GM23338 (cell line): Measurements from ENCODE around the gene GLUD2. TPM values are rescaled to one million over a fixed set of nuclear protein-coding genes. Genes with fewer than 3 reads are reported as not detected.

Experiments used
- ATAC-seq: fragments of 200-7000 bp; cut with Tn5 transposase; 3 replicates; pipeline ENCODE4 v1.9.1; 2020
- DNase-seq: peaks from one replicate; pipeline ENCODE4 v3.0.0-alpha.2; 2015; ENCODE audit warnings: low spot score
- H2AFZ ChIP-seq: fragments of 200-600 bp; sonication (generic); 2 replicates; pipeline ENCODE4 v1.8.0; 2016; ENCODE audit warnings: antibody characterized with exemption, mild to moderate bottlenecking, moderate library complexity
- H3F3A ChIP-seq: fragments of 200-600 bp; sonication (generic); replicated peaks from 2 replicates; pipeline ENCODE4 v1.8.0; 2017; ENCODE audit warnings: antibody characterized with exemption, mixed run types, low read depth
- H3K27ac ChIP-seq: fragments of 200-600 bp; sonication (generic); 2 replicates; pipeline ENCODE4 v1.6.1; 2016; ENCODE audit warnings: low read depth
- H3K27me3 ChIP-seq: fragments of 200-600 bp; sonication (generic); 2 replicates; pipeline ENCODE4 v1.8.0; 2016; ENCODE audit warnings: mild to moderate bottlenecking, mixed run types, moderate library complexity; ENCODE audit not compliant: insufficient read depth
- H3K36me3 ChIP-seq: fragments of 200-600 bp; sonication (generic); 2 replicates; pipeline ENCODE4 v1.8.0; 2016; ENCODE audit warnings: mild to moderate bottlenecking; ENCODE audit not compliant: insufficient read depth
- H3K4me1 ChIP-seq: fragments of 200-600 bp; sonication (generic); 2 replicates; pipeline ENCODE4 v1.8.0; 2016; ENCODE audit warnings: mild to moderate bottlenecking, moderate library complexity; ENCODE audit not compliant: insufficient read depth
- H3K4me2 ChIP-seq: fragments of 200-600 bp; sonication (generic); 2 replicates; pipeline ENCODE4 v1.7.1; 2017; ENCODE audit warnings: mixed run types
- H3K4me3 ChIP-seq: fragments of 200-600 bp; sonication (generic); 2 replicates; pipeline ENCODE4 v1.6.1; 2016; ENCODE audit warnings: mixed run types
- H3K79me2 ChIP-seq: fragments of 200-600 bp; sonication (generic); replicated peaks from 2 replicates; pipeline ENCODE4 v1.8.0; 2017; ENCODE audit warnings: mild to moderate bottlenecking; ENCODE audit not compliant: insufficient read depth
- H3K9me2 ChIP-seq: fragments of 200-600 bp; sonication (generic); 2 replicates; pipeline ENCODE4 v1.8.0; 2017; ENCODE audit not compliant: insufficient read depth
- H4K20me1 ChIP-seq: fragments of 200-600 bp; sonication (generic); replicated peaks from 2 replicates; pipeline ENCODE4 v1.8.0; 2017; ENCODE audit warnings: mild to moderate bottlenecking; ENCODE audit not compliant: insufficient read depth
- H3K27ac Mint-ChIP-seq: 2 replicates; pipeline ENCODE4 v1.8.0; 2020; ENCODE audit warnings: inconsistent platforms, mild to moderate bottlenecking, moderate library complexity, mixed read lengths
- H3K27me3 Mint-ChIP-seq: 3 replicates; pipeline ENCODE4 v1.8.0; 2022; ENCODE audit warnings: low read depth, mild to moderate bottlenecking, moderate library complexity, mixed read lengths, inconsistent platforms; ENCODE audit not compliant: insufficient read depth, poor library complexity
- H3K36me3 Mint-ChIP-seq: 3 replicates; pipeline ENCODE4 v1.8.0; 2021; ENCODE audit warnings: low read depth, mild to moderate bottlenecking, inconsistent platforms, moderate library complexity, mixed read lengths
- H3K4me1 Mint-ChIP-seq: 3 replicates; pipeline ENCODE4 v1.8.0; 2020; ENCODE audit warnings: mild to moderate bottlenecking, inconsistent platforms, mixed read lengths
- H3K4me3 Mint-ChIP-seq: 3 replicates; pipeline ENCODE4 v1.8.0; 2021; ENCODE audit warnings: moderate library complexity, mild to moderate bottlenecking, inconsistent platforms, mixed read lengths
- H3K9me3 Mint-ChIP-seq: 3 replicates; pipeline ENCODE4 v1.8.0; 2020; ENCODE audit warnings: moderate library complexity, mild to moderate bottlenecking, inconsistent platforms, mixed read lengths
- CREB1 ChIP-seq: fragments of 250-450 bp; sonication (Bioruptor Pico); IDR thresholded peaks from 2 replicates; pipeline ENCODE4 v1.5.0; 2020; ENCODE audit warnings: low read depth, mild to moderate bottlenecking, moderate library complexity
- EZH2 ChIP-seq: fragments of 200-600 bp; sonication (generic); IDR thresholded peaks from one replicate; pipeline ENCODE4 v1.8.0; 2017; ENCODE audit warnings: antibody characterized with exemption, mild to moderate bottlenecking, low read depth; ENCODE audit not compliant: unreplicated experiment
- EZH2phosphoT487 ChIP-seq: fragments of 200-600 bp; sonication (generic); IDR thresholded peaks from one replicate; pipeline ENCODE4 v1.8.1; 2018; ENCODE audit warnings: antibody characterized with exemption; ENCODE audit not compliant: unreplicated experiment
- JUNB ChIP-seq: IDR thresholded peaks from one replicate; pipeline ENCODE4 v1.6.1; 2016; ENCODE audit warnings: antibody characterized with exemption; ENCODE audit not compliant: unreplicated experiment
- NANOG ChIP-seq: IDR thresholded peaks from 2 replicates; pipeline ENCODE4 v1.6.1; 2016; ENCODE audit warnings: antibody characterized with exemption, borderline replicate concordance
- POLR2AphosphoS5 ChIP-seq: IDR thresholded peaks from 2 replicates; pipeline ENCODE4 v1.6.1; 2016; ENCODE audit warnings: antibody characterized with exemption, low read depth
- STAT1 ChIP-seq: IDR thresholded peaks from one replicate; pipeline ENCODE4 v1.6.1; 2016; ENCODE audit warnings: antibody characterized with exemption; ENCODE audit not compliant: unreplicated experiment
- ZNF114 ChIP-seq: fragments of 250-450 bp; sonication (Bioruptor Pico); IDR thresholded peaks from 2 replicates; pipeline ENCODE4 v1.5.0; 2020; ENCODE audit warnings: mild to moderate bottlenecking, moderate library complexity
- ZNF331 ChIP-seq: fragments of 250-450 bp; sonication (Bioruptor Pico); IDR thresholded peaks from 2 replicates; pipeline ENCODE4 v1.5.0; 2020; ENCODE audit warnings: low read depth, mild to moderate bottlenecking, moderate library complexity
- polyA plus RNA-seq: library from polyadenylated mRNA; unstranded; fragments of >200 nt; fragmentation: Nextera tagmentation; extraction: Ambion mirVana; gene quantifications from 2 replicates; pipeline ENCODE4 v1.2.1, GENCODE V29; 2016
- total RNA-seq: library from RNA; depleted of rRNA; stranded (reverse); fragments of >200 nt; shearing (Covaris generic); gene quantifications from 2 replicates; pipeline ENCODE4 v1.2.3, GENCODE V29; 2014
- TF ChIP-seq, protein P1 (sequence below): IDR thresholded peaks from 2 replicates; pipeline ENCODE4 v1.6.1; 2016; ENCODE audit warnings: antibody characterized with exemption
- TF ChIP-seq, protein P2 (sequence below): IDR thresholded peaks from one replicate; pipeline ENCODE4 v1.6.1; 2018; ENCODE audit warnings: antibody characterized with exemption; ENCODE audit not compliant: unreplicated experiment
- TF ChIP-seq, protein P3 (sequence below), 2 experiments: fragments of 200-600 bp in 1 of 2; sonication (generic) in 1 of 2; conservative IDR thresholded peaks; 2 replicates each; pipeline versions ENCODE4 v1.5.1 to v1.6.1; 2016 to 2017; ENCODE audit warnings: antibody characterized with exemption in 2 of 2, low read depth in 2 of 2, mild to moderate bottlenecking in 2 of 2, moderate library complexity in 1 of 2

The GLUD2 gene
- total and polyA plus RNA-seq, 2 experiments from 2014 or later: 0.16 to 1.5 TPM

DNA sequence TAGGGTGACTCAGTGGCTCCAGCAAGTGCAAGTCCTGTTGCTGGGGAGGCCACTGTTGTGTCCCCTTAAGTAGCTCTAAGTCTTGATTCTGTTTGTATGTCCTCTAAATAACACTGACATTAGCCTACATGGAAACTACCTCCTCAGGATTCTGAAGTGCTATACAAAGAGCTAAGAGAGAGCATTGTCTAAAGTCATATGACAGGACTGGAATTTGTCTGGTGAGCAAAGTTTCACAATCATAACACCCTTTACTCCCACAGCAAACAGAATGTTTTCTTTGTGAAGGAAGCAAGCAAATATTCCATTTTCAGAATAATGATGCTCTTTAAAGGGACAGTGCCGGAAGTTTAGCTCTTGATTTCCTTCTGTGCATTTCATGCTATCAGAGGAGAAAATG lies 38.5 kb upstream of the GLUD2 start (continued):
- TF ChIP-seq, protein P1, sequence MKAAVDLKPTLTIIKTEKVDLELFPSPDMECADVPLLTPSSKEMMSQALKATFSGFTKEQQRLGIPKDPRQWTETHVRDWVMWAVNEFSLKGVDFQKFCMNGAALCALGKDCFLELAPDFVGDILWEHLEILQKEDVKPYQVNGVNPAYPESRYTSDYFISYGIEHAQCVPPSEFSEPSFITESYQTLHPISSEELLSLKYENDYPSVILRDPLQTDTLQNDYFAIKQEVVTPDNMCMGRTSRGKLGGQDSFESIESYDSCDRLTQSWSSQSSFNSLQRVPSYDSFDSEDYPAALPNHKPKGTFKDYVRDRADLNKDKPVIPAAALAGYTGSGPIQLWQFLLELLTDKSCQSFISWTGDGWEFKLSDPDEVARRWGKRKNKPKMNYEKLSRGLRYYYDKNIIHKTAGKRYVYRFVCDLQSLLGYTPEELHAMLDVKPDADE: no peak
- TF ChIP-seq, protein P2, sequence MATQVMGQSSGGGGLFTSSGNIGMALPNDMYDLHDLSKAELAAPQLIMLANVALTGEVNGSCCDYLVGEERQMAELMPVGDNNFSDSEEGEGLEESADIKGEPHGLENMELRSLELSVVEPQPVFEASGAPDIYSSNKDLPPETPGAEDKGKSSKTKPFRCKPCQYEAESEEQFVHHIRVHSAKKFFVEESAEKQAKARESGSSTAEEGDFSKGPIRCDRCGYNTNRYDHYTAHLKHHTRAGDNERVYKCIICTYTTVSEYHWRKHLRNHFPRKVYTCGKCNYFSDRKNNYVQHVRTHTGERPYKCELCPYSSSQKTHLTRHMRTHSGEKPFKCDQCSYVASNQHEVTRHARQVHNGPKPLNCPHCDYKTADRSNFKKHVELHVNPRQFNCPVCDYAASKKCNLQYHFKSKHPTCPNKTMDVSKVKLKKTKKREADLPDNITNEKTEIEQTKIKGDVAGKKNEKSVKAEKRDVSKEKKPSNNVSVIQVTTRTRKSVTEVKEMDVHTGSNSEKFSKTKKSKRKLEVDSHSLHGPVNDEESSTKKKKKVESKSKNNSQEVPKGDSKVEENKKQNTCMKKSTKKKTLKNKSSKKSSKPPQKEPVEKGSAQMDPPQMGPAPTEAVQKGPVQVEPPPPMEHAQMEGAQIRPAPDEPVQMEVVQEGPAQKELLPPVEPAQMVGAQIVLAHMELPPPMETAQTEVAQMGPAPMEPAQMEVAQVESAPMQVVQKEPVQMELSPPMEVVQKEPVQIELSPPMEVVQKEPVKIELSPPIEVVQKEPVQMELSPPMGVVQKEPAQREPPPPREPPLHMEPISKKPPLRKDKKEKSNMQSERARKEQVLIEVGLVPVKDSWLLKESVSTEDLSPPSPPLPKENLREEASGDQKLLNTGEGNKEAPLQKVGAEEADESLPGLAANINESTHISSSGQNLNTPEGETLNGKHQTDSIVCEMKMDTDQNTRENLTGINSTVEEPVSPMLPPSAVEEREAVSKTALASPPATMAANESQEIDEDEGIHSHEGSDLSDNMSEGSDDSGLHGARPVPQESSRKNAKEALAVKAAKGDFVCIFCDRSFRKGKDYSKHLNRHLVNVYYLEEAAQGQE: no peak
- TF ChIP-seq STAT1: no peak
- TF ChIP-seq ZNF331 (CRISPR knock-in tag): no peak
- TF ChIP-seq POLR2AphosphoS5: no peak
- TF ChIP-seq NANOG: no peak
- no peak for TF ChIP-seq EZH2phosphoT487
- no peak for TF ChIP-seq CREB1 (CRISPR knock-in tag)
- TF ChIP-seq, protein P3, sequence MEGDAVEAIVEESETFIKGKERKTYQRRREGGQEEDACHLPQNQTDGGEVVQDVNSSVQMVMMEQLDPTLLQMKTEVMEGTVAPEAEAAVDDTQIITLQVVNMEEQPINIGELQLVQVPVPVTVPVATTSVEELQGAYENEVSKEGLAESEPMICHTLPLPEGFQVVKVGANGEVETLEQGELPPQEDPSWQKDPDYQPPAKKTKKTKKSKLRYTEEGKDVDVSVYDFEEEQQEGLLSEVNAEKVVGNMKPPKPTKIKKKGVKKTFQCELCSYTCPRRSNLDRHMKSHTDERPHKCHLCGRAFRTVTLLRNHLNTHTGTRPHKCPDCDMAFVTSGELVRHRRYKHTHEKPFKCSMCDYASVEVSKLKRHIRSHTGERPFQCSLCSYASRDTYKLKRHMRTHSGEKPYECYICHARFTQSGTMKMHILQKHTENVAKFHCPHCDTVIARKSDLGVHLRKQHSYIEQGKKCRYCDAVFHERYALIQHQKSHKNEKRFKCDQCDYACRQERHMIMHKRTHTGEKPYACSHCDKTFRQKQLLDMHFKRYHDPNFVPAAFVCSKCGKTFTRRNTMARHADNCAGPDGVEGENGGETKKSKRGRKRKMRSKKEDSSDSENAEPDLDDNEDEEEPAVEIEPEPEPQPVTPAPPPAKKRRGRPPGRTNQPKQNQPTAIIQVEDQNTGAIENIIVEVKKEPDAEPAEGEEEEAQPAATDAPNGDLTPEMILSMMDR (conservative IDR thresholded peaks at IDR 0.05; ENCODE audit: low read depth in 2 of 2): no peak
- TF ChIP-seq ZNF114 (CRISPR knock-in tag): no peak

DNA sequence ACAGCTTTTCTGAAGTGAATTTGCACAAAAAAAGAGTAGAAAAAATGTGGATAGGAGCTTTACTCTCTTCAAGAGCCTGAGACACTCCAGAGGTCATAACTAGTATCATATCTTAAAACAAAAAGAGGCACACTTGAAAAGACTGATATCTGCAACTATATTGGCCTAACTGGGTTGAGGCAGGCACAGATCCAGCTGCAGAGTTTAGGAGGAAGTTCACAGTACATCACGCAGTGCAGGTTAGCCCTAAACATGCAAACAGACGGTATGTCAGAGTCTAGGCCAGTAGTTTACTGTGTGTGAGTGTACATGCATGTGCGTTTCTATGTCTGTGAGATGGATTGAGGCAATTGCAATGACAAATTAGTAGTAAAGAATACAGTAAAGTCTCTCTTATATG lies 37.6 kb upstream of the GLUD2 start:
- Mint-ChIP-seq H3K4me1 (peaks cover 16% of the 10 kb centered on the region), H3K36me3 (no peaks in the 10 kb centered on the region), H3K4me3 (no peak overlapping the region), H3K27me3 (peaks cover 3% of the 10 kb centered on the region), H3K27ac (no peak overlapping the region), H3K9me3 (no peaks in the 10 kb centered on the region; the same call in 2 of the 3 replicates)
- Histone ChIP-seq H2AFZ (no peak overlapping the region), H3K79me2 (no peaks in the 10 kb centered on the region), H3K27ac (no peak overlapping the region), H3K4me1 (peaks cover 8% of the 10 kb centered on the region; the same call in 1 of the 2 replicates), H3K4me3 (no peak overlapping the region), H3K9me2 (no peaks in the 10 kb centered on the region), H3K4me2 (no peak overlapping the region), H3F3A (no peaks in the 10 kb centered on the region), H3K36me3 (no peaks in the 10 kb centered on the region), H3K27me3 (no peaks in the 10 kb centered on the region), H4K20me1 (no peaks in the 10 kb centered on the region)
- DNase-seq (no peak), ATAC-seq (no peak)
- TF ChIP-seq EZH2 (no peak), EZH2phosphoT487 (no peak), STAT1 (no peak), JUNB (no peak), NANOG (no peak), ZNF114 (CRISPR knock-in tag) (no peak)
- TF ChIP-seq, protein P3 (conservative IDR thresholded peaks at IDR 0.05; ENCODE audit: low read depth in 2 of 2): no peak
